ENCODE results near the gene ZCCHC14.

Gene ZCCHC14

GRCh38 chr16:87423429-87423828, 69.4 kb downstream of the ZCCHC14 start:
- DNase-seq: no peak

- no peak for DNase-seq
Observed at GRCh38 chr16:87422106-87422505, 70.7 kb downstream of the ZCCHC14 start.

GRCh38 chr16:87421003-87421912, 71.6 kb downstream of the ZCCHC14 start:
- DNase-seq: no peak

- DNase-seq: no peak
Observed at GRCh38 chr16:87420026-87421002, 72.5 kb downstream of the ZCCHC14 start.

- DNase-seq: no peak
Observed at GRCh38 chr16:87418644-87419043, 74.2 kb downstream of the ZCCHC14 start.

GRCh38 chr16:87418216-87418615, 74.6 kb downstream of the ZCCHC14 start:
- no peak for DNase-seq

- DNase-seq: no peak
Observed at GRCh38 chr16:87417528-87417910, 75.3 kb downstream of the ZCCHC14 start.

- DNase-seq: no peak
Observed at GRCh38 chr16:87416826-87417527, 75.8 kb downstream of the ZCCHC14 start.

- DNase-seq: no peak
Observed at GRCh38 chr16:87415441-87415840, 77.4 kb downstream of the ZCCHC14 start.

GRCh38 chr16:87414251-87414680, 78.6 kb downstream of the ZCCHC14 start:
- DNase-seq: no peak

GRCh38 chr16:87412996-87413421, 79.8 kb downstream of the ZCCHC14 start:
- no peak for DNase-seq

- no peak for DNase-seq
Observed at GRCh38 chr16:87412371-87412995, 80.3 kb downstream of the ZCCHC14 start.

- DNase-seq: no peak
Observed at GRCh38 chr16:87411375-87412271, 81.2 kb downstream of the ZCCHC14 start.

GRCh38 chr16:87410968-87411367, 81.9 kb downstream of the ZCCHC14 start:
- DNase-seq: no peak

- no peak for DNase-seq
Observed at GRCh38 chr16:87410530-87410929, 82.3 kb downstream of the ZCCHC14 start.

GRCh38 chr16:87409781-87410180, 83.0 kb downstream of the ZCCHC14 start:
- no peak for DNase-seq

- no peak for DNase-seq
Observed at GRCh38 chr16:87409153-87409552, 83.7 kb downstream of the ZCCHC14 start.

GRCh38 chr16:87407511-87408112, 85.2 kb downstream of the ZCCHC14 start:
- no peak for DNase-seq

- DNase-seq: no peak
Observed at GRCh38 chr16:87406495-87407088, 86.2 kb downstream of the ZCCHC14 start.

Data from activated gamma-delta T cell (primary cell).